KBM-7 (cell line): ENCODE results near the gene RAP1GAP2.

Experiments
- DNase-seq: peaks from one replicate; pipeline ENCODE4 v3.0.0-alpha.2; 2015
- in situ Hi-C: fragments of 300-500 bp; cut with MboI; formaldehyde crosslinking; loops from 2 replicates; pipeline ENCODE4 v1.14.3; 2020; ENCODE audit warnings: low sequenced_read_pairs, low pct_unique_long_range_greater_than_20kb, mixed read lengths

RAP1GAP2 gene

GRCh38 chr17:2847381-2848333 is 51.4 kb downstream of the RAP1GAP2 start:
- in situ Hi-C loops: no loop called here
- peak; percentile 83 for DNase-seq

- in situ Hi-C loops: no loop called here
- no peak for DNase-seq
Measured at GRCh38 chr17:2849327-2849670, 53.1 kb downstream of the RAP1GAP2 start.

GRCh38 chr17:2850991-2851390 is 54.8 kb downstream of the RAP1GAP2 start:
- no peak for DNase-seq
- in situ Hi-C loops: no loop called here

- no peak for DNase-seq
- in situ Hi-C loops: no loop called here
Measured at GRCh38 chr17:2851615-2852014, 55.4 kb downstream of the RAP1GAP2 start.

GRCh38 chr17:2852221-2852620 is 56.0 kb downstream of the RAP1GAP2 start:
- in situ Hi-C loops: no loop called here
- peak; percentile 44 for DNase-seq

DNA sequence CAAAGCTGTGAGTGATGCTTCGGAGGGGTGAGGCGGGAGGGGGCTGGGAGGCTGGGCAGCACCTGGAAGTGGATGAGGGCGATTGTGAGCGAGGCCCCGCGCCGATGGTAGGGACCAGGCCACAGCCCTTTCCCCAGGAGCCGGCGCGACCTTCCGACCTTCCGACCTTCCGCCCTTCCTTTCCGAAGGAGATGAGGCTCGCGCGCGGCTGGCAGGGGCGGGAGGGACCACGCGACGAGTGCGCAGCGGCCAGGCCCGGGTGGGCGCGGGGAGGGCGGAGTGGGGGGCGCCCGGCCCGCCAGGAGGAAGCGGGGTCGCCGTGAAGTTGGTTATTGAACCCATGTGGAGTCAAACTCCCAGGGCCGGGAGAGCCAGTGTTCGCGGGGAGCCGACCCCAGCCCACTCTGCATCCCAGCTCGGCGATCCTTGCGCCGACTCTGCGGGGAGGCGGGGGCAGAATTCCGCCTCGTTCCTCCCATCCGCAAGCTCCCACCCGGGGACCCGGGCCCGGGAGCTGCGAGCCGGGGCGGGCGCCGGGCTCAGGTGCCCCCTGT is 56.6 kb downstream of the RAP1GAP2 start:
- in situ Hi-C loops: no loop called here
- DNase-seq: no peak

DNA sequence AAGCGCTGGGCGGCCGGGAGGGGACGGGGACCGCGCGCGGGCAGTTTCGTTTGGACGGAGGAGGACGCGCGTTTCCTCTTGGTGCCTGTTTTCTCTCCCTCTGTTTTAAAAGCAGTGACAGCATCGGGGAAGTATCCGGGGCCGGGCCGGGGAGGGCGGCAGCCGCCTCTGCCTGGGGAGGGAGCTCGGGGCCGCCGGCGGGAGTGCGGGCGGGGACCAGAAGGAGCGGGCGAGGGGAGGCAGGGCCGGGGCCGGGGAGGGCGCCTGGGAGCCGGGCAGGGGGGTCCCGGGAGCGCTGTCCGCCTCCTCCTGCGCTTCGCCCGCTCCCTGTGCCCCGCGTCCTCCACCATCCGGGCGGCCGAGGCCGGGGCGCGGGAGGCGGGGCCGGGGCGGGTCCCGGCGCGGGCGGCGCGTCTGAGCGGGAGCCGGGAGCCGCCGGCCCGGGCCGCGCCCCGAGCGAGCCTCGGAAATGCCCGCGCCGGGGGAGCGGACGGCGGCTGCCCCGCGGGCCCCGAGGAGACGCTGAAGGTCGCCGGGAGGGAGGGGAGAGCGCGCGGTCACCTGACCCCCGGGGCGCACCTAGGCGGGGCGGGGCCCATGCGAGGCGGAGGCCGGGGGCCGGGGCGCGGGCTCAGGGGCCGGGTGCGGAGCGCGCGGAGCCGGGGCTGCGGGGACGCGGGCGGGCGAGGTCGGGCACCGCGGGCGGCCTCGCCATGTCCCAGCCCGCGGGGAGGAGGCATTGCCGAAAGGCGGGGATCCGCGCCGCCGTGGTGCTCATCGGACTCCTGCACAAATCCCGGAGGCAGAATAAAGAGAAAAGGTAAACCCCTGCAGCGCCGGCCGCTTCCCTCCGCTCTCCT is 57.3 kb downstream of the RAP1GAP2 start:
- in situ Hi-C loops: no loop called here
- DNase-seq: peak; percentile 36

DNA sequence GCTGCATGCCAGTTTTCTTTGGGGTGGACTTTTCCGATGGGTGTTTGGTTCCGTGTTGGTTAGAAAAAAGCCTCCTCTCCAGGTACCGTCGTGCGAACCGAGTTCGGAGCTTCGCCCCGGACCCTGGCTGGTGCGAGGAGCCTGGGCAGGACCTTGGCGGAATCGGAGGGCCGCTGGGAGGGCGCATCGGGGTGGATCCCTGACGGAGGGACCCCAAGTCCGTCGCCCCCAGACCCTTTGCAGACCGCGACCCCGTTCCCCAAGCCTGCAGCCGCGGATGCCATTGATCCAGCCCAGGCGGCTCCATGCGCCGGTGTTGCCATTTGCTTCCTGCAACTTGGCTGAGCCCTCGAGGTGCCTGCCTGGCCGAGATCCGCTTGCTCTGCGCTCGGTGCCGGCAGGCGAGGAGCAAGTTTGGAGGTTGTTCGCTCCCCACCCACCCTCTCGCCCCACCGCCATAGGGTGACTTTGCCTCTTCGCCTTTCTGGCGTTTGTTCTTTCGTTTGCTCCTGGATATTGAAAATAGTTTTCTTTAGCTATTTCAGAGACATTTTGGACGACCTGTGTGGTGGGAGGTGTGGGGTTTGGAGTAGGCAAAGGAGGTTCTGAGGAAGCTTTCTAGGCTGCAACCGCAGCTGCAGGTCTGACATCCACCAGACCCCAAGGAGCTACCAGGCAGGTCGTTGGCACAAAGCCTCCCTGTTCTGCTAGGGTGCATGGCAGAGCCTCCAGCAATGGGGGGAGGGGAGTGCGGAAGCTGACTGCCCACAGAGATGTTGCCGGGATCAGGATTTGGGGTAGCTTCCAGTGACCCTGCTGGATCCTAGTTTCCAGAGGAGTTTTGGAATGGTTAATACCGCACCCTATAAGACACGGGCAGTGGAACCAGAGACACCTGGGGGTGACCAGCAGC is 58.2 kb downstream of the RAP1GAP2 start:
- in situ Hi-C loops: no loop called here
- DNase-seq: no peak

DNA sequence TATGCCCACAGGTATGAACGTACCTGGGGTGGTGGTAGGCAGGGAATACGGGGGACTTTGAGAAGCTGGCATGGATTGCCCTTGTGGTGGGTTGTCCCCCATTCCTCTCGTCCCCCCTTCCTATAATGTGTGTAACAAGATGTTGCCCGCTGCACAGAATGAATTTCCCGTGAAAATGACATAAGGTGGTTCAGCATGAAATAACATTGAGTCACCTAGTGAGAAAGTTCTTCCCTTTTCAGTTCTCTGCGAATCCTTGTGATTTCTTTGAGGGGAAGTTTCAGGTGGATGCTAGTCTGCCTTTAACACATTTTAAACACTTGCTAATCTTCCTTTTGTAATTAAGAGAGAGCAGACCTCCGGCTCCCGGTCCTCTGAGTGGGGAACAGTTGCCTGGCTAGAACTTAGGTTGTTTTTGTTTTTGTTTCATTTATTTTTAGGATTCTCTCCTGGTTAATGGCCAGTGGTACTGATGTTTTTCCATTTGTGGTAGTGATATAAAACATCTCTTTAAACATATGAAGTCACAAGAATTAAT is 58.9 kb downstream of the RAP1GAP2 start:
- DNase-seq: no peak
- in situ Hi-C loops: no loop called here

GRCh38 chr17:2856727-2857126 is 60.5 kb downstream of the RAP1GAP2 start:
- in situ Hi-C loops: no loop called here
- DNase-seq: no peak

DNA sequence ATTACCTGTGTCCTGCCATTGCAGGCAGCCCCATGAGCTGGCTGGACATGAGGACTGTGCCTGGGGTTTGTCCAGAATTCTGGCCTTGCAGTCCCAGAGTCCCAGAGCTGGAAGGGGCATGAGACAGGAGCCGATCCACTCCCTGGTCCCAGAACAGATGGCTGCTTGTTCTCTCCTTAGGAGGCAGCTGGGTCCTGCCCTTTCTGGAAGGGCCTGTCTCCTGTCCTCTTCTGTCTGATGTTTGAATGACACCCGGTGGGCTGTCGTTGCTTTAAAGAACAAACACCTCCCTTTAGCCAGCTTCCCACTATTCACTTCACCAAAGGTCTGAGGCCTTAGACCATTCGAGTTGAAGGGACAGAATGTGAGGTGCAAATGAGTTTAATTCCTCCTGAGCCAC is 63.8 kb downstream of the RAP1GAP2 start:
- in situ Hi-C loops: no loop called here
- DNase-seq: no peak

DNA sequence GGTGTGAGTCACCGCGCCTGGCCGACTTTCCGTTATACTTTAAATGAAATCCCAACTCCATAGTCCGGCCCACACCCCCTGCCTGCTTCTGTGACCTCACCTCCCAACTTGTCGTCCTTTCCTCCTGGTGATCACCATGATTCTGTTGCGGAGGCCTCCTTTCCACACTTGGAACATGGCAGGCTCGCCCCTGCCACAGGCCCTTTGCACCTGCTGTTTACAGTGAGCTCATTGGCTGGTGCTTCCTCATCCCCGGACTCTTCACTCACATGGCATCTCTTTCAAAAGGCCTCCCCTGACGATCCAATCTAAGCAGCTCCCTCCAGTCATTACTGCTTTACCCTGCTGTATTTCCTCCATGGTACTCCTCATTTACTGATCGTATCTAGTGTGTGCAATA is 64.6 kb downstream of the RAP1GAP2 start:
- in situ Hi-C loops: no loop called here
- DNase-seq: no peak

DNA sequence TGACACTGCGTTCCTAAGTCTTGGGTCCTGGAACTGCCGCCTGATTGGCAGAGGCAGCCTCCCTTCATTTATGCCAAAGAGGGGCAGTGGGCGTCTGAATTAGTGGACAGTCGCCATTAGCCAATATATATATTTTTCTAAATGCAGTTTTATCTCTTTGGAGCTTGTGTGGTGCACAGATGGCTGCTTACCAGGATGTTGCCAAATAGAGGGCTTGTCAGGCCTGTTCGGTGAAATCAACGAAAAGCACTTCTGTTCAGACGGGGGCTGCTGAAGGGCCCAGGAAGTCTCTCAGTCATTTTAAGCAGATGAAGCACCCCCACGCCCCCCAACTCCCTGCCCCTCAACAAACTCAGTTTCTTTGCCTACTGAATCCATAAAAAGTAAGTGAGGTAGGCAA is 66.0 kb downstream of the RAP1GAP2 start:
- in situ Hi-C loops: no loop called here
- no peak for DNase-seq

GRCh38 chr17:2863204-2863603 is 67.0 kb downstream of the RAP1GAP2 start:
- in situ Hi-C loops: no loop called here
- DNase-seq: no peak

DNA sequence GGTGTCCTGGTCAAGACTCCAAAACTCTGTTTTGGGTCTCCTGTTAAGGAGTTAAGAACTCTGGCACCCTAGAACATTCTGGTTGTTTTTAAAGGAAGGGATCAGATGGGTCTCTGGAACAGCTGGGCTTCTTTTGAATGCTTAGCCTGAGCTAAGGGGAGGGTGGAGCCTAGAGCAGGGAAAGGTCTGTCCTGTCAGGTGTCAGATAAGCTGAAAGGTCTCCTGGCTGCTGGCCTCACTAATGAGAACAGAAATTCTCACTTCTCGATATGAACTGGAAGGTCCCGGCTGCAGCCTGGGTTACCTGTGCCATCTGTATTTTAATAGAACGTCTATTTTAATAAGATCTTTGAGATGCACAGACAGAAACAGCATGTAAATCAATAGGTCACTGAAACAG is 69.0 kb downstream of the RAP1GAP2 start:
- in situ Hi-C loops: no loop called here
- DNase-seq: no peak

DNA sequence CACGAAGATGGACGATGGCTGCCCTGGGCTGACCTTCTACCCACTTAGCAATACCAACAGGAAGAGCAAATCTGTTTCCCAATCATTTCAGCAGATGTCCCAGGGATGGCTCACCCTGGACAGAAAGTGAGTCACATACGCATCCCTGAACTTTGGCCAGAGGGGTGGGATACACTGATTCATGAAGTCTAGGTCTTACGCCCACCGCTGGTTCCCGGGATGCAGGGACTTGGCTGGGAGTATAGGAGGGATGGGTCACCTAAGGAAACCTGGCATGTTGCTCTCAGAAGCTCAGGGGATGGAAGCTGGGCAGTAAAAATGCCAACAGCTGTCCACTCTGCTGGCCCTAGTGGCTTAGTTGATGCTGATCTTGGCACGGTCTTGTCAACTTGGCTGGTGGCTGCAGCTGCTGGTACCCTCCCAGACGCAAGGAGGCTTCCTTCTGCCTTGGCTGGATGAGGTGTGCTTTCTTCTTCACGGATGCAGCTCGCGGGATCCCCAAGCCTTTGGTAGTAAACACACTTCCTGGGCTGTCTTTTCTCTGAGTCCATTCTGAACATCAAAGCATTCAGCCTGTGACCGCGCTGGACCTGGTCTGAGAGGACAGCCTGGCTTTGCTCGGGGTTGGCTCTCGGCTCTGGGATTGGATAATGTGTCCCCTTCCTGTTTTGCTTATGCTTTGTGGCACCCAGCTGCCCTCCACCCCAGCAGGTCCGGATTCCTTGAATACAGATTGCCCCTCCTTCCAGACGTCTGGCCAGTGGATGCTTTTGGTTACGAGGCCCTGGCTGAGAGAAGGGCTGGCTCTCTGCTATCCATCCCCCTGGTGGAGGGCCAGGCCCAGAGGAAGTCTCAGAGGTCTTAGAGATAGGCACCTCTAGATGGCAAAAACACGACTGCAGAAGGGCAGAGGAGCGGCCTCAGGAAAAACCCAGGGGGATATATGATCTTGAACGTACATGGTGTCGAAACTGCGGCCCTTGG is 71.5 kb downstream of the RAP1GAP2 start:
- in situ Hi-C loops: no loop called here
- no peak for DNase-seq

DNA sequence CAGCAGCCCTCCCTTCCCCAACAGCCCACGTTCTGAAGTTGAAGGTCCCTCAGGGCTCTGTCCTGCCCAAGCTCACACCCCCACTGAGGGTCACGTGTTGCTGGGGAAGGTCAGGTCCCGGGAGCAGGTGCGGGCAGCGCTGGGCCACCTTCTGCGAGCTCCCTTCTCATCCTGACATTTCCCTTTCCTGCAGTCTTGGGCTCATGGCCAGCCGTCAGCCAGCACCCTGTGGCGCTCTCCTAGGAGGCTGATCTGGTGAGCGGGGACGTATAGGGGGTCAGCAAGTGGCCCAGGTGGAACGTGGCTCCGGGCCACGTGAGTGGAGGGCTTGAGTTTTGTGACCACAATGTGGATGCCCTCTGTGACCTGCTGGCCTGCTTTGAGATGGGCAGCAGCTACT is 73.4 kb downstream of the RAP1GAP2 start:
- DNase-seq: no peak
- in situ Hi-C loops: no loop called here

DNA sequence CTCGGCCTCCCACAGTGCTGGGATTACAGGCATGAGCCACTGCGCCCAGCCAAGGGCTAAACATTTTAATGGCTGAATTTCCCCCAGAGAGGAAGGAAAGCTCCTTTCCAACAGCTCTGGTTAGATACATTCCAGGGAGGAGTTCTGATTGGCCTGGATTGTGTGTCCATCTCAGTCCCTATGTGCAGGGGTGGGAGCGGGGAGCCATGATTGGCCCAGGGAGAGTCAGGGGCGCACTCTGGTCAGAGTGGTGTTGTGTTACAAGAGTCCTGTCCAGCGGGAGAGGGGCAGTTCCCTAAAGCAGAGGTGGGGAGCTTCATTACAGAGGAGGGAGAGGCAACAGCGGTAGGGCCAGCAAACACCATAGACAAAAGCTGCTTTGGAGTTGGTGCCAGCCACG is 75.0 kb downstream of the RAP1GAP2 start:
- no peak for DNase-seq
- in situ Hi-C loops: no loop called here
